Stimulated activated CD8-positive, alpha-beta memory T cell treated with anti-CD3 and anti-CD28 coated beads, Interleukin-4, amount 100 ng/mL, for 48 hours (primary cell): ENCODE measurements around the gene NLN.
"Not testable (repeated sequence)": the region's sequence is repeated elsewhere in the genome, so short reads cannot be mapped to it uniquely, and the experiment has no call there.

Experiments
- DNase-seq: peaks from one replicate; pipeline ENCODE4 v3.0.0-alpha.2; 2020

The NLN gene

DNA sequence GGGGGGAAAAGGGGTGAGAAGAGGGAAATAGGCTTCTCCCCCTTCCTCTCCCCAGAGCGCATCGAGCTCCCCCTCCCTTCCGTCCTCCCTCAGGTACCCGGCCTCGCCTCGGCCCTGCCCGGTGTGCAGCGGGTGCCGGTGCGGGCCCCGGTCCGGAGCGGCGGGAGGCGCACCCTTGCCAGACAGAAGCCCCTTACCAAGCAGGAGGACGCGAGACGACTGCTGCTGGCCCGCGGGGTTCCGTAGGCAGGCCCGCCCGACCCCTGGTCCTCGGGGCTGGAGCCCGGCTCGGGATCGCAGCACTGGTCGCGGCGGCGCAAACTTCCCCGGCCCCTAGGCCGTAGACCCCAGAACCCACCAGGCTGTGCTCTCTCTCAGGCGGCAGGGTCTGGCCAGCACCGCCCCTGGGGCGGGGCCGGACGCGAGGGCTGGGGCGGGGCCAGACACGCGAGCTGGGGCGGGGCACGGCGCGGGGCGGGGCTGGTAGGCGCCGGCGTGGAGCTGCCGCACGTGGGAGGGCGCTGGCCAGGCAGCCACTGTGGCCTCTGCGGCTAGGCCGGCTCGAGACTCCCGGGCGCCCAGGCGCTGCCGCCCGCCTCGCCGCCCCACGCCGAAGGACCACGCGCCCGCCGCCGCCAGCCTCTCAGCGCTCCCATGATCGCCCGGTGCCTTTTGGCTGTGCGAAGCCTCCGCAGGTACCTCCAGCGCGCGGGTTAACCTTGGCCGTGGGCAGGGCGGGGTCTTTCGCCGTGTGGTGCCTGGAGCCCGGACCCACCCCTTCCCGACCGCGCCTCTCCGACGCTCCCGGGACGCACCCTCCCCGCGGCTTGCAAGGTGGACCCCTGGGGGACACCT is at the start of gene NLN, which contains the start of gene SGTB:
Gene NLN, plus strand, starts transcription at position 486 of the 855 bp plus-strand sequence. Its CDS starts 169 bp downstream, at position 655.
Gene SGTB, minus strand, starts transcription at position 390 of the 855 bp plus-strand sequence. CDS start 1,302 bp downstream, outside the sequence.
- peak; percentile 89 for DNase-seq

DNA sequence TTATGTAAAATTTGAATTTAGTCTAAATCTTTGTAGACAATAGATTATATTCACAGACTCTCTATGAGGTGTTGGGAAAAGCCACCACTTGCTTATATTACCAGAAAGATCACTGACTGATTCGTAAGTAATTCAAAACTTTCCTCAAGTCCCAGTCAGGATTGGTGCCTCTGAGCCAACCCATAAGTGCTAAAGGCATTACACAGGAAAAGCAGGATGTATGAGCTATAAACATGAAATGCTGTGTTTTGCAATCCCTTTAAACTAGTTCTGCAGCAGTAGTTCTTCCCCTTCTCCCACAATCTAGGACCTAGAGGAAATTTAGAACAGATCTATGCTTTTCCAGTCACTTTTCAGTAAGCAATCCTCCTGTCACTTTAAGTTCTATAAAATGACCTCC is 49.2 kb upstream of the NLN start:
- no peak for DNase-seq

DNA sequence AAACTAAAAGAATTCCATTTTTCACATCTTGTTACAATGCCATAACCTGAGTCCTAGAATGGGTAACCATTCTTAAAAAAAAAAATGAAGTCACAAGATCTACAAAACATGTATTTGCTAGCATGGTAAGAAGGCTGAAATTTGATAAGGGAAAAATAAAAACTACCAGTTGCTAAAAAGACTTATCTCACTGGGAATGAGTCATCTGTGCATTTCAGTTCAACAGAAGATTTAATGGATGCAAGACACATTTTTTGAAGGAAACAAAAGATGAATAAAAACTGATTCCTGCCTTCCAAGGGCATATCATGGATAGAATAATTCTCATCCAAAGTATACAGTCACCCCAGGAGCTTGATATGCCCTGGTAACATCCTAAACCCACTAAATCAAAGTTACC is 47.3 kb upstream of the NLN start:
- no peak for DNase-seq

DNA sequence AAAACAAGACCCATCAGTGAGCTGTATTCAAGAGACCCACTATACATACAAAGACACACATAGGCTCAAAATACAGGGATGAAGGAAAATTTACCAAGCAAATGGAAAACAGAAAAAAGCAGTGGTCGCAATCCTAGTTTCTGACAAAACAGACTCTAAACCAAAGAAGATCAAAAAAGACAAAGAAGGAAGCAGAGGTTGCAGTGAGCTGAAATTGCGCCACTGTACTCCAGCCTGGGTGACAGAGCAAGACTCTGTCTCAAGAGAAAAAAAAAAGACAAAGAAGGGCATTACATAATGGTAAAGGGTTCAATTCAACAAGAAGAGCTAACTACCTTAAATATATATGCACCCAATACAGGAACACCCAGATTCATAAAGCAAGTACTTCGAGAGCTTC is 45.9 kb upstream of the NLN start:
- DNase-seq = not testable (repeated sequence)

DNA sequence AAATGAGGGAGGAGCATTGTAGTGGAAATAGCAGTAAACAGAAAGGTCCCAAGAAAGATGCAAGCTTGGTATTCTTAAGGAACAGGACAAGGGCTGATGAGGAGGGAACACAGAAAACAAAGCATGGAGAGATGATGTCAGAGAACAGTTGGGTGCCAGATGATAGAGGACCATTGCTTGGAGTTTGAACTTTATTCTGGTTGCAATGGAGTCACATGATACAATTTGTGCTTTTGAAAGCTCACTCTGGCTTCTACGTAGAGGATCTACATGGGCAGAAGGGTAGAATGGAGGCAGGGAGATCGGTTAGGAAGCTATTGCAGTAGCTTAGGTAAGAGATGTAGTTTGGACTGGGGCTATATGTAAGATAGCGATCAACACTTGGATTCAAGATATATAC is 39.9 kb upstream of the NLN start:
- DNase-seq = no peak

DNA sequence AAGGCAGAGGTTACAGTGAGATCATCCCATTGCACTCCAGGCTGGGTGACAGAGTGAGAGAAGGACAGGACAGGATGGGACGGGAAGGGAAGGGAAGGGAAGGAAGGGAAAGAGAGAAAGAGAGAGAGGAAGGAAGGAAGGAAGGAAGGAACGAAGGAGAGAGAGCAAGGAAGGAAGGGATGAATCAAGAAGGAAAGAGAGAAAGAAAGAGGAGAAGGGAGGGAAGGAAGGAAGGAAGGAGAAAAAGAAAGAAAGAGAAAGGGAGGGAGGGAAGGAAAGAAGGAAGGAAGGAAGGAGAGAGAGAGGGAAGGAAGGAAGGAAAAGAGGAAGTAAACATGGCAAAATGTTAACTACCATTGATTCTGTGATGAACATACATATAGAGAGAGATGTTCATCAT is 28.9 kb upstream of the NLN start:
- DNase-seq = no peak

DNA sequence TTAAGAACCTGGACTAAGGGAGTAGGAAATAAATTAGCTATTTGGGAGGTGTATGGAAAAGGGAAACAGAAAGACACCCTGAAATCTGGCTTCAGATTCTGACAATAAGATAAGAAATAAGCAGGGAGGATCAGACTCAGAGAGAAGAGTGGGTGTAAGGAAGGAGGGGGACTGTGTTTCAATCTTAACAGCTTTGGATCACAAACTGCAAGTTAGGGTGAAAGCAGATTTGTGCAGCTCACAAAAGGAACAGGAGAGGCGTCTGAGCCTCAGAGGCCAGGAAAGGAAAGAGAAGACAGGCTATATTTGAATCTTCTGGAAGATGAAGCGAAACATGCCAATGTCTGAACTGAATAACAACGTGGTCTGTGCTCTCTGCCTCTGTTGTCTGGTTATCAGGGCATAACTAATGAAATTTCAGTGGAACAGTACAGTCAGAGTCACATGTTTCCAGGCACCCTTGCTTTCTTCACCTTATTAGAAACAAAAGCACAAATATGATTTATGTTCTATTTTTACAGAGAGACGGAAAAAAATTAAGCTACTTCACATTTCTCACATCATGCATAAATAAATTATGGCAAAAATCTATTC is 26.7 kb upstream of the NLN start:
- DNase-seq = no peak

DNA sequence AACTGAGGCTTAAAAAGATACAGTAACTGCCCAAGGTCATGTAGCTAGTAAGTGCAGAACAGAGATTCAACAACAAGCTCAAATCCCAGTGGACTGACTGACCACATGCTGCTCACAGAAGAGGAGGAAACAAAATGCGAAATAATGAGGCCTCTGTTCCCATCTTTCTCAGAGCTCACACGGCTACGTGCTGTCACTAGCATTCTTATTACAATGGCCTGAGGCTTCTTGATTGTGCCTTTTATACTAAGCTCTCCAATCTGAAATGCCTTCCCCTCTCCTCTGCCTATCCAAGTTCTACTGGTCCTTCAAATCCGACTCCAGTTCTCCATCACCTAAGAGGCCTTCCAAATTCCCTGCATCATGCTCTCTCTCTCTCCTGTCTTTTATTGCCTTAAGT is 26.1 kb upstream of the NLN start:
- DNase-seq = no peak

DNA sequence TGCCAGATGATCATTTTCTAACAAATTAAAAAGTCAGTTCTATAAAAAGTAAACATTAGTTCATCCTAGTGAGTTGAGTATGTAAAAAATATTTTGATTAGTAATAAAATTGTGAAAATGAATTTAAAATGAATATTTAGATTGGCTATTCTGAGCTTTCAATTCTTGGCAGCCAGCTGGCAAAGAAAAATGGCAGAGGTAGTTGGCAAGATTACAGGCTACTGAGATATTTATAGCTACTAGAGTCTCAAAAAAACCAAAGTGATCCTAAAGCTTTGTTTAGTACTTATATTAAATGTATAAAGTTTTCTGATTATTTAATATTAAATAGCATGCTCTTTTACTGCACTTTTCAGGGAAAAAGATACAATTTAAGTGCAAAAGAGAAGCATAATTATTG is 25.1 kb upstream of the NLN start:
- no peak for DNase-seq

DNA sequence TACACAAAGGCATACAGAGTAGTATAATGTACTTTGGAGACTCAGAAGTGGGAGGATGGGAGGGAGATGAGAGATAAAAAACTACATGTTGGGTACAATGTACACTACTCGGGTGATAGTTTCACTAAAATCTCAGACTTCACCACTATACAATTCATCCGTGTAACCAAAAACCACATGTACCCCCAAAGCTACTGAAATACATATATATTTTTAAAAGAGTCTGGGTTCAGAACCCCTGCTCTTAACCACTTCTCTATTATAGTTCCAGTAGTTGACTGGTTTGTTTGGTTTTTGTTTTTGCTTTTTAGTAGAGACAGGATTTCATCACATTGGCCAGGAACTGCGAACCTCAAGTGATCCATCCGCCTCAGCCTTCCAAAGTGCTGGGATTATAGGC is 22.7 kb upstream of the NLN start:
- DNase-seq = no peak

DNA sequence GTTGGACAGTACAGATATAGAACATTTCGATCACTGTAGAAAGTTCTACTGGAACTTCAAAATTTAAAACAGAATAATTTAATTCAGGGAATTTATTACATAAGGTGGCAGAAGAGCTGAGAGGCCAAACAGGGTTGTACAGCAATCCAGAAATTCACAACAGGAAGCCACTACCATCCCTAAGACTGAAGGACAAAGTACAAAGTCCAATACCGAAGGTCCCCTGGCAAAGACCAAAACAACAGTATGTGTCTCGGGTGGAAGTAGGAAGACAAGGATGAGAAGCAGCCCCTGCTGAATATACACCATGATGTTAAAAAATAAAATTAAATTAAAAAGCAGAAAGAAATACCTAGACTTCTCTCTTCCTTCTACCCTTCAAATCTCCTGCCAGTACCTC is 20.0 kb upstream of the NLN start:
- DNase-seq = no peak

DNA sequence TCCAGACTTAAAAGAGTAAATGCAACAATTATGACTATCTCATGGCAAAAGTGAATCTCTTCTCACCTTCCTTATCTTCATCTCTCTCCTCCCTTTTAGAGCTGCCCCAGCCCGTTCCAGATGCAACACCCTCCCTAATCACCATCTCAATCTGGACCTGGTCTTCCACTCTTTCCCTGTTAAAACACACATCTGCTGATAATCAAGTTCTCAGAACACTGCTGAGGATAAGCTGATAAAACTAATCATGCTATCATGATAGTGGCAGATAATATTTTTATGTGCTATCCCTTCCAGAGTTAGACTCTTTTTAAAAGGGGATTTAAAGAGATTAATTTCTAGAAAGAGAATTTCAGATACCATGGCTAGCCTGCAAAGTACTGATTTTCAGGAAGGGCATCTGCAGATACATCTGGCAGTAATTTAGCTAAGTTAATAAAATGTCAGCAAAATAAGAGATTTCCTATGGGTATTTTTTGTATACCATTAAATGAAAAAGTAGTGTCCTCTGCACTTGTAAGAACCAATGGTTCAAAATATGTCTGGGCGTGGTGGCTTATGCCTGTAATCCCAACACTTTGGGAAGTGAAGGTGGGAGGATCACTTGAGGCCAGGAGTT is 17.3 kb upstream of the NLN start:
- DNase-seq = no peak

DNA sequence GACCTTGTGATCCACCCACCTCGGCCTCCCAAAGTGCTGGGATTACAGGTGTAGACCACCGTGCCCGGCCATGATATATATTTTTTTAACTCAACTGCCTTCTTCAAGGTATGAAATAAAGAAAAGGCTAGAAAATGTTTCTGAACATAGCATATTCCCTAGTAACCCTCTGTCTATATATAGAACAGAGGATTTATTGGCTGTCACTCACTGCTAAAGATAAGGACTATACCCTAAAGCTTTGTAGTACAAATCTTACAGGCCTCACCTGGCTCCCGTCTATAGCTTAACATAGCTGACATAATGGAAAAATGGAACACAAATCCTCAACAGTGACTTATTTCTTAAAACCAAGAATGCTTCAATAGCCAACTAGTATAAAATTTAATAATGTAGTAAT is 14.3 kb upstream of the NLN start:
- DNase-seq = no peak

DNA sequence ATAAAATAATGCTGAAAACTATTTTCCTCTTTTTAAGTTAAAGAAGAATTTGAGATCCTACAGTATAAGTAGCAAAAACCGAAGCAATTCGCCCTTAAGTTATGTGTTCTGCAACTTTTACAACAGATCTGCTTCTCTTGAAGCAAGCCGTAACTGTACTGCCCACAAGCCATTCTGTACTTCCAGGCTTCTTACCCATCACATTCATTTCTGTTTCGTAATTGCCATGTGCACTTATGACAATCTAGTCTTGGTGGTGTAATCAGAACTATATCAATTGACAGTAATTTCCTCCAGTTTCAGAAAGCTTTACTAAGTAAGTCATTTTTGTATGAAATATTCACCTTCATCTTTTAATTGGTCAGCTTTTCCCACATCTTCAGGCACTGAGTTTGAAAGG is 13.9 kb upstream of the NLN start:
- no peak for DNase-seq

DNA sequence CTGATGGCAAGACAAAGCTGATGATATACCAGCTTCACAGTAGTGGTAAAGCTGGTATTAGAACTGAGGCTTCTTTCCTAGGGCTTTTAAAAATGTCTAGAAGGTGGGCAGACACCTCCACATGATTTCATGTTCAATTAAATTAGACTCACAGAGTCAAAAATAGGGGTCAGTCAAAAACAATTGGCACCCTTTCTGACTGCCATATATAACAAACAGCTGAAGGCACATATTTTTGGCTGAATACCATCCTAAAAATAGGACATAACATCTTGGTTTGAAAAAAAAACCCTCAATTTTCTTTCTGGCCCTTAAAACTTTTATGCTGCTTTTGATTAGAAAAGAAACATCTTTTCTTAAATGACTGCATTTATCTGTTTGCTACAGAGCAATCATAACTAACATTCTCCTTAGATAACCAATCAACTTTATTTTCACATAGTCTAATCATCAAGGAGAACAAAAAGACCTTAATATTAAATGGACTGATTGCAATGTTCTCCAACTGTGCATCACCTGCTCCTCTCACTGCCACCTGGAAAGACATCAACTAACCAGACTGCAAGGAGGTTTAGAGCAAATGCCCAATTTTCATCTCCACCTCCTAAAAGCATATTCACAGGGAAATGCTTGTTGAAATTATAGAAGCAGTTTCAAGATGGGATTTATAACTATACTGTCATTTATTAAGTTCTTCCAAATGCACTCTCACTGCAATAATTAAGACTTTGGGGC is 3.3 kb upstream of the NLN start:
- no peak for DNase-seq

DNA sequence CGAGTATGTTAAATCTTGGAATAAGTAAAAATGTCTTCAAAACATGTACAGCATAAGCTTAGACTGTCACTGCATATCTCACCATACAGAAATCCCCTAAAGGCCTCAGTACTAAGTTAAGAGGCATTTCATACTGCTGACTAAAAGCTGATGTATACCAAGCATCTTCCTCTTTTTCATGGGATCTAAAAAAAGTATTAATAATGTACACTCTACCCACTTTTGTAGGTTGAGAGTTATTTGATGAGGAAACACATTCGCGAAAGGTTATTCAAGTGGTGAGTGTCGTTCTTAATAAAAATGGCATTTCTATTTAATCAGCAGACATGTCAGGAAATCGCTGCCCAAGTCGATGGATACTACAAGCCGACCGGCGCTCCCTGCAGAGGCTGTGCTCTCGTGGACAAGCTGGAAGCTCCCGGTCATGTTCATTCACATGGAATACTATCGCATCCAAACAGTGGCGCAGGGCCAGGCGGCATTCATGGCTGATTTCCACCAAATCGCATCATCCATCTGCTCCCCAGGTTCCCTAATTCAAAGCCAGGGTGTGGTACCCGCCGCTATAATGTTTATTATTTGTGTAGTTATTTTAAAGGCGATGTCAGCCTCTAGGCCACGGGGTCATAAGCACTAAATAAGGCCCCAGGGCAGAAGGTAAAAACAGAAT is 820 bp upstream of the NLN start:
- DNase-seq = peak; percentile 45

DNA sequence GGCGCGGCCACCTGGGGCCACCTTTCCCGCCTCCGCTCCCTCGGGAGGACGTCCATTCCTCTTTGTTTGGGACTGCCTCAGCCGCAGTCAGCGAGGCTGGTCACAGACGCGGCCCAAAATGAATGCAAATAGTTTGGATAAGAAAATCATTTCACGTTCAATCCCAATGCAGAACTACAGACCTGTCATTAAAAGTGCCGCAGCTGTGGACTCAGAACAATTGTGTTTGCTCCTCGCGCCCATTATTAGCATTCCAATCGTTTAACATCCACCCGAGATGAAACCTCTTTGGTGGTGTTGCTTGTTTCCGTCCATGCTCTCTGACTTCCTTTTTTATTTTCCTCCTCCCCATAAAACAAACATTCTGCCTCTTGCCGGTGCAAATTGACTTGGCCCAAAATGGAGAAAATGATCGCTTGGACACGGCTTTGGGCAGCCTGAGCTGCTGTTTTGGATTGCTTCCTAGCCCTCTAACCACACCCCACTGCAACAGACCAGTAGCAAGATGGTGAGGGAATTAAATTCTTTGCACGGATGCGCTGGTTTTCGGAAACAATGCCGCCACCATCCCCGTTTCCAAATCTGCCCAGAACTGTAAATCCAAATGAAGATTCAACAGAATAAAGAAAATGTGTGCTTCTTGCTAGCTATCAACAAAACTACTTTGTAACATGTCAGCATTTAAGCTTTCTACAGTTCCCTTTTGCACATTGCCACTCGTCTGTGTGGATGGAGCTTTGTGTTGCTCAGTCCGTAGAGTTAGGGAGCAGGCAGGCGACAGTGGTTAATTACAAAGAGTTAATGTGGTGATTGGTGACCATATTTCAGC is 784 bp downstream of the NLN start:
- DNase-seq = peak; percentile 27

DNA sequence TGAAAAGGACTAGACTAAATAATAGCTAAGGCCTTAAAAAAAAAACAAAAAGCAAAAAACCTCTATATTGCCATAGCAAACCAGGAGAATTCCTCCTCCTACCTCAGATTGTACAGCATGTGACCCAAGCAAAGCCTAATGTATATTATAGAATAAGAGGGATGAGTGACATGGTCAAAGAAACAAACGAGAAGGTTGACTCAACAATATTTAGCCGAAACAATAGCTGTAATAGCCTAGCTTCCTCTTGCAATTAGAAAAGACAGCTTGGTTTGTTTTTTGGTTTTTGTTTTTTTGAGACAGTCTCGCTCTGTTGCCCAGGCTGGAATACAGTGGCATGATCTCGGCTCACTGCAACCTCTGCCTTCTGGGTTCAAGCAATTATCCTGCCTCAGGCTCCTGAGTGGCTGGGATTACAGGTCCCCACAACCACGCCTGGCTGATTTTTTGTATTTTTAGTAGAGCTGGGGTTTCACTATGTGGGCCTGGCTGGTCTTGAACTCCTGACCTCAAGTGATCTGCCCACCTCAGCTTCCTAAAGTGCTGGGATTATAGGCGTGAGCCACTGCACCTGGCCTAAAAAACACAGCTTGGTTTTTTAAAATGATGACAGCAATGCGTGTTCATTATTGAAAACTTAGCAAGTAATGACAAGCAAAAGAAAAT is 5.6 kb downstream of the NLN start:
- no peak for DNase-seq

DNA sequence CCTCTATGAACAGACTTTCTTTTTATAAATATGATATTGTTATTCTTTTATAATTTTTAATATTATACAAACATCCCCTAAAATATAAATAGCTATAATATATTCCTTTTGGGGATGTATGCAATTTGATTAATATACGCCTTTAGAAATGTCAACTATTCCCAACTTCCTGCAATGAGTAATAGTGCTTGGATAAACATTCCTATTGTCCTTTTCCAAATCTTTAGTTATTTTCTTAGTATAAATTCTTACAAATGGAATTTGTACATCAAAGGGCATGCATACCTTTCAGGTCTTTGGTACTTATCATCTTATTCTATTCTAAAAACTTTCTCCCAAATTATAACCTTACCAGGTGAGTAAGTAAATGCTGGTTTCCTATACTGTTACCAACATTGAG is 6.2 kb downstream of the NLN start:
- no peak for DNase-seq

DNA sequence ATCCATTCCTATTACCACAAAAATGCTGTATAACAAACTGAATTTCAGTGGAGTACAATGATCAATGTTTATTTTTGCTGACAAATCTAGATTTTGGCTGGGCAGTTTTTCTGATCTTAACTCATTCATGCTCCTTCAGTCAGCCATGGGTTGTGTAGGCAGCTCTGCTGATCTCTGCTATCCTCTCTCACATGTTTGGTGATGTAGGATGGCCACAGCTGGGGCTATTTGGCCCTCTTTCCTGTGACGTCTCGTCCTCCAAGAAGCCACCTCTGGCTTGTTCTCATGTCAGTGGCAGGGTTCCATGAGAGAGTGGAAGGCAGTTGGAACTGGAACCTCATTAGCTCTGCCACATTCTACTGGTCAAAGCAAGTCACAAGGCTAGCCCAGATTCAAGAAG is 8.9 kb downstream of the NLN start:
- no peak for DNase-seq

DNA sequence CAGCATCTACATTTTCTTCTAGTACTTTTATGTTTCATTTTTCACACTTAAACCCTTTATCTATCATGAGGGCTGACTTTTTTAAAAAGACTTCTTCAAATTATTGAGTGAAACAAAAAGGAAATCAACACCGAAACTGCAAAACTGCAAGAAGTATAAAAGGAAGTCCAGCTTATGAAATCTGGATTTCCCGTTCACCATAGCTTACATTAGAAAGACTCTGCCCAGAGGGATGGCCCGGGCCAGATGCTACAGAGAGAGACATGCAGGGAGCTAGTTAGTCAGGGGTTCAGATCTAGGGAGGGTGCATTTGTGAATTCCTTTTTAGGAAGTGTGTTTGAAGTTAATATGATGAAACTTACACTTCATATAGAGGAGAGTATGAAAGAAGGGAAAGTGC is 10.0 kb downstream of the NLN start:
- not testable (repeated sequence) for DNase-seq
